HUES64 (cell line): ENCODE data around the gene ABO.
"Not testable (repeated sequence)": the region's sequence is repeated elsewhere in the genome, so short reads cannot be mapped to it uniquely, and the experiment has no call there.

ENCODE experiments used
- H3K27ac ChIP-seq: 2 replicates; pipeline ENCODE4 v1.7.0; 2013; ENCODE audit warnings: low read depth, low read length, inconsistent platforms
- H3K27me3 ChIP-seq: 2 replicates; pipeline ENCODE4 v1.6.1; 2013; ENCODE audit warnings: mild to moderate bottlenecking, low read length; ENCODE audit not compliant: insufficient read depth
- H3K36me3 ChIP-seq: 2 replicates; pipeline ENCODE4 v1.6.1; 2013; ENCODE audit warnings: mild to moderate bottlenecking, low read length; ENCODE audit not compliant: insufficient read depth
- H3K4me1 ChIP-seq: 2 replicates; pipeline ENCODE4 v1.6.1; 2013; ENCODE audit warnings: mild to moderate bottlenecking, low read length, moderate library complexity; ENCODE audit not compliant: insufficient read depth
- H3K4me3 ChIP-seq: 2 replicates; pipeline ENCODE4 v1.5.1; 2013; ENCODE audit warnings: mild to moderate bottlenecking, low read length, moderate library complexity
- H3K9ac ChIP-seq: 2 replicates; pipeline ENCODE4 v1.6.1; 2013; ENCODE audit warnings: mild to moderate bottlenecking, low read depth, low read length
- H3K9me3 ChIP-seq: 2 replicates; pipeline ENCODE4 v1.6.1; 2013; ENCODE audit warnings: low read depth, low read length; ENCODE audit not compliant: insufficient read depth
- WGBS: fragments of 150-250, 120-280 bp; methylation state at CpG from one replicate; pipeline ENCODE4 v1.1.7; 2013; ENCODE audit warnings: missing lambda C conversion rate; 5-methylcytosine and 5-hydroxymethylcytosine counted together

The ABO gene

GRCh38 chr9:133306242-133307204, 31.5 kb upstream of the ABO start:
- Histone ChIP-seq H3K9ac (no peak overlapping the region), H3K4me1 (no peaks in the 10 kb centered on the region), H3K27me3 (0 out of 2 replicates have a peak, but pooled peaks cover 2% of the 10 kb centered on the region), H3K36me3 (no peaks in the 10 kb centered on the region), H3K9me3 (peaks cover 4% of the 10 kb centered on the region; the same call in 1 of the 2 replicates), H3K27ac (no peak overlapping the region), H3K4me3 (no peak overlapping the region)
- 89% methylated on average over 31 of the region's 31 CpGs for WGBS

GRCh38 chr9:133305731-133306130, 30.7 kb upstream of the ABO start:
- Histone ChIP-seq H3K27ac (no peak overlapping the region), H3K9me3 (peaks cover 4% of the 10 kb centered on the region; the same call in 1 of the 2 replicates), H3K27me3 (0 out of 2 replicates have a peak, but pooled peaks cover 2% of the 10 kb centered on the region), H3K4me3 (no peak overlapping the region), H3K36me3 (no peaks in the 10 kb centered on the region), H3K4me1 (no peaks in the 10 kb centered on the region), H3K9ac (no peak overlapping the region)
- WGBS, result 81% methylated on average over 23 of the region's 23 CpGs

GRCh38 chr9:133304477-133305377, 29.7 kb upstream of the ABO start:
- H3K27me3 ChIP-seq, result 0 out of 2 replicates have a peak, but pooled peaks cover 2% of the 10 kb centered on the region
- H3K9ac ChIP-seq, result no peak overlapping the region
- peaks cover 4% of the 10 kb centered on the region; the same call in 1 of the 2 replicates for H3K9me3 ChIP-seq
- no peaks in the 10 kb centered on the region for H3K36me3 ChIP-seq
- 92% methylated on average over 38 of the region's 38 CpGs for WGBS
- H3K4me1 ChIP-seq, result no peaks in the 10 kb centered on the region
- no peak overlapping the region for H3K27ac ChIP-seq
- H3K4me3 ChIP-seq, result no peak overlapping the region

- no peaks in the 10 kb centered on the region for H3K4me1 ChIP-seq
- no peaks in the 10 kb centered on the region for H3K36me3 ChIP-seq
- H3K9ac ChIP-seq, result no peak overlapping the region
- WGBS, result 88% methylated on average over 13 of the region's 13 CpGs
- 0 out of 2 replicates have a peak, but pooled peaks cover 2% of the 10 kb centered on the region for H3K27me3 ChIP-seq
- no peak overlapping the region for H3K27ac ChIP-seq
- H3K4me3 ChIP-seq, result no peak overlapping the region
- H3K9me3 ChIP-seq, result 0 out of 2 replicates have a peak, but pooled peaks cover under 1% of the 10 kb centered on the region
Observed at GRCh38 chr9:133304158-133304470, 29.1 kb upstream of the ABO start.

- Histone ChIP-seq H3K4me3 (no peak overlapping the region), H3K36me3 (no peaks in the 10 kb centered on the region), H3K27me3 (0 out of 2 replicates have a peak, but pooled peaks cover 2% of the 10 kb centered on the region), H3K4me1 (no peaks in the 10 kb centered on the region), H3K9me3 (no peaks in the 10 kb centered on the region), H3K27ac (no peak overlapping the region), H3K9ac (no peak overlapping the region)
- 85% methylated on average over 26 of the region's 26 CpGs for WGBS
Observed at GRCh38 chr9:133303266-133304157, 28.5 kb upstream of the ABO start.

GRCh38 chr9:133301253-133302230, 26.5 kb upstream of the ABO start:
- Histone ChIP-seq H3K9me3 (no peaks in the 10 kb centered on the region), H3K4me3 (no peak overlapping the region), H3K36me3 (no peaks in the 10 kb centered on the region), H3K4me1 (no peaks in the 10 kb centered on the region), H3K9ac (no peak overlapping the region), H3K27me3 (no peaks in the 10 kb centered on the region), H3K27ac (no peak overlapping the region)
- WGBS, result 93% methylated on average over 13 of the region's 13 CpGs

- not testable (repeated sequence) for H3K9ac ChIP-seq, H3K4me3 ChIP-seq, H3K9me3 ChIP-seq, H3K36me3 ChIP-seq, H3K27ac ChIP-seq, H3K27me3 ChIP-seq, H3K4me1 ChIP-seq
- 84% methylated on average over 16 of the region's 16 CpGs for WGBS
Observed at GRCh38 chr9:133299996-133300395, 25.0 kb upstream of the ABO start.

GRCh38 chr9:133294257-133294656, 19.3 kb upstream of the ABO start:
- 75% methylated on average over 1 of the region's 1 CpG for WGBS
- no peak overlapping the region for H3K9ac ChIP-seq
- H3K4me3 ChIP-seq, result no peak overlapping the region
- H3K27ac ChIP-seq, result no peak overlapping the region
- H3K4me1 ChIP-seq, result no peaks in the 10 kb centered on the region
- H3K36me3 ChIP-seq, result no peaks in the 10 kb centered on the region
- peaks cover 34% of the 10 kb centered on the region for H3K9me3 ChIP-seq
- H3K27me3 ChIP-seq, result no peaks in the 10 kb centered on the region

- no peaks in the 10 kb centered on the region for H3K27me3 ChIP-seq
- no peak overlapping the region for H3K4me3 ChIP-seq
- H3K9ac ChIP-seq, result no peak overlapping the region
- no peak overlapping the region for H3K27ac ChIP-seq
- WGBS, result 79% methylated on average over 2 of the region's 2 CpGs
- no peaks in the 10 kb centered on the region for H3K36me3 ChIP-seq
- H3K4me1 ChIP-seq, result no peaks in the 10 kb centered on the region
- H3K9me3 ChIP-seq, result peaks cover 53% of the 10 kb centered on the region
Observed at GRCh38 chr9:133290751-133291302, 15.8 kb upstream of the ABO start.
